ENCODE results near the gene KRT32. TPM values are rescaled to one million over a fixed set of nuclear protein-coding genes. Genes with fewer than 3 reads are reported as not detected.

Gene KRT32
- total RNA-seq, 1 donor: not detected

- Histone ChIP-seq H3K4me2 (ENCODE audit: insufficient read depth, low read length) (no peak overlapping the region), H3K79me2 (ENCODE audit: insufficient read depth, low read length) (no peaks in the 10 kb centered on the region), H2AFZ (ENCODE audit: low read length) (no peak overlapping the region), H3K27me3 (ENCODE audit: insufficient read depth, low read length) (no peaks in the 10 kb centered on the region), H3K4me3 (ENCODE audit: insufficient read depth, low read length) (no peak overlapping the region), H3K27ac (ENCODE audit: low read depth, low read length) (no peak overlapping the region), H4K20me1 (ENCODE audit: insufficient read depth, low read length) (no peaks in the 10 kb centered on the region), H3K36me3 (ENCODE audit: insufficient read depth, low read length) (no peaks in the 10 kb centered on the region), H3K4me1 (ENCODE audit: insufficient read depth, low read length) (no peaks in the 10 kb centered on the region), H3K9me3 (ENCODE audit: low read depth, low read length) (no peaks in the 10 kb centered on the region)
- TF ChIP-seq CTCF (IDR thresholded peaks at IDR 0.05; ENCODE audit: extremely low read depth, low read depth, low read length): peak; percentile 14
- DNase-seq (ENCODE audit: insufficient read length, low spot score, missing footprints): no peak
These were observed 19.8 kb upstream of the KRT32 start for GRCh38 chr17:41486809-41487530.

- no peak for TF ChIP-seq CTCF (IDR thresholded peaks at IDR 0.05; ENCODE audit: extremely low read depth, low read depth, low read length)
- Histone ChIP-seq H3K27me3 (ENCODE audit: insufficient read depth, low read length) (no peaks in the 10 kb centered on the region), H3K27ac (ENCODE audit: low read depth, low read length) (no peak overlapping the region), H3K4me2 (ENCODE audit: insufficient read depth, low read length) (no peak overlapping the region), H2AFZ (ENCODE audit: low read length) (no peak overlapping the region), H3K4me3 (ENCODE audit: insufficient read depth, low read length) (no peak overlapping the region), H3K79me2 (ENCODE audit: insufficient read depth, low read length) (no peaks in the 10 kb centered on the region), H4K20me1 (ENCODE audit: insufficient read depth, low read length) (no peaks in the 10 kb centered on the region), H3K36me3 (ENCODE audit: insufficient read depth, low read length) (no peaks in the 10 kb centered on the region), H3K4me1 (ENCODE audit: insufficient read depth, low read length) (no peaks in the 10 kb centered on the region), H3K9me3 (ENCODE audit: low read depth, low read length) (no peaks in the 10 kb centered on the region)
- DNase-seq (ENCODE audit: insufficient read length, low spot score, missing footprints): no peak
These were observed 19.1 kb upstream of the KRT32 start for GRCh38 chr17:41486316-41486715.

GRCh38 chr17:41484920-41485904 is 18.0 kb upstream of the KRT32 start:
- Histone ChIP-seq H3K27me3 (ENCODE audit: insufficient read depth, low read length) (no peaks in the 10 kb centered on the region), H3K79me2 (ENCODE audit: insufficient read depth, low read length) (no peaks in the 10 kb centered on the region), H3K4me3 (ENCODE audit: insufficient read depth, low read length) (no peak overlapping the region), H3K27ac (ENCODE audit: low read depth, low read length) (no peak overlapping the region), H2AFZ (ENCODE audit: low read length) (no peak overlapping the region), H3K9me3 (ENCODE audit: low read depth, low read length) (no peaks in the 10 kb centered on the region), H4K20me1 (ENCODE audit: insufficient read depth, low read length) (no peaks in the 10 kb centered on the region), H3K4me2 (ENCODE audit: insufficient read depth, low read length) (no peak overlapping the region), H3K4me1 (ENCODE audit: insufficient read depth, low read length) (no peaks in the 10 kb centered on the region), H3K36me3 (ENCODE audit: insufficient read depth, low read length) (no peaks in the 10 kb centered on the region)
- no peak for DNase-seq (ENCODE audit: insufficient read length, low spot score, missing footprints)
- TF ChIP-seq CTCF (IDR thresholded peaks at IDR 0.05; ENCODE audit: extremely low read depth, low read depth, low read length): no peak

All from osteoblast (primary cell).